Stomach smooth muscle (tissue), 2 donors: ENCODE data around the gene VPS54.
A peak's percentile ranks its signal among the peaks of the same experiment; 100 is the strongest.

Source experiments
- H3K27ac ChIP-seq: one replicate; pipeline ENCODE4 v1.7.0; 2013; ENCODE audit warnings: mild to moderate bottlenecking, low read length, inconsistent platforms
- H3K27me3 ChIP-seq, 2 donors: one replicate each; pipeline ENCODE4 v1.7.0; 2013; ENCODE audit warnings: low read length in 2 of 2; ENCODE audit not compliant: insufficient read depth in 2 of 2, control insufficient read depth in 1 of 2
- H3K36me3 ChIP-seq, 2 donors: one replicate each; pipeline ENCODE4 v1.7.0; 2013; ENCODE audit warnings: low read length in 2 of 2; ENCODE audit not compliant: control insufficient read depth in 2 of 2, insufficient read depth in 2 of 2
- H3K4me1 ChIP-seq: one replicate; pipeline ENCODE4 v1.7.0; 2013; ENCODE audit warnings: low read length; ENCODE audit not compliant: control insufficient read depth, insufficient read depth
- H3K4me3 ChIP-seq, 2 donors: one replicate each; pipeline ENCODE4 v1.7.0; 2013; ENCODE audit warnings: low read length in 2 of 2
- H3K9ac ChIP-seq, 2 donors: one replicate each; pipeline ENCODE4 v1.7.0; 2013; ENCODE audit warnings: low read length in 2 of 2, mild to moderate bottlenecking in 1 of 2
- H3K9me3 ChIP-seq, 2 donors: one replicate each; pipeline ENCODE4 v1.7.0; 2013; ENCODE audit warnings: low read length in 2 of 2; ENCODE audit not compliant: control insufficient read depth in 2 of 2
- donor health status: healthy.
- donor health status: Pancreatic carcinoma.

The VPS54 gene

GRCh38 chr2:64019083-64019974 is at the start of gene VPS54:
Gene VPS54, minus strand, starts transcription at chr2:64019428. Its CDS starts 35,429 bp downstream, at chr2:63983999.
- Histone ChIP-seq H3K27ac (peak within 1 kb of the TSS; percentile 89), H3K36me3 (no peaks in the 10 kb centered on the region), H3K27me3 (no peaks in the 10 kb centered on the region), H3K9me3 (no peaks in the 10 kb centered on the region), H3K9ac (peak within 1 kb of the TSS; percentile 86 to 90), H3K4me3 (peak within 1 kb of the TSS; percentile 75 to 86), H3K4me1 (peaks cover 7% of the 10 kb centered on the region)

- H3K4me3 ChIP-seq = no peak overlapping the region
- no peaks in the 10 kb centered on the region for H3K36me3 ChIP-seq
- H3K27me3 ChIP-seq = no peaks in the 10 kb centered on the region
- H3K9me3 ChIP-seq = no peaks in the 10 kb centered on the region
- H3K27ac ChIP-seq = no peak overlapping the region
- no peak overlapping the region for H3K9ac ChIP-seq
- H3K4me1 ChIP-seq = no peaks in the 10 kb centered on the region
Measured at GRCh38 chr2:64067326-64067725, 48.1 kb upstream of the VPS54 start.

GRCh38 chr2:64065516-64065915 is 46.3 kb upstream of the VPS54 start:
- no peaks in the 10 kb centered on the region for H3K4me1 ChIP-seq
- no peaks in the 10 kb centered on the region for H3K27me3 ChIP-seq
- no peak overlapping the region for H3K27ac ChIP-seq
- no peak overlapping the region for H3K9ac ChIP-seq
- no peaks in the 10 kb centered on the region for H3K36me3 ChIP-seq
- no peak overlapping the region for H3K4me3 ChIP-seq
- H3K9me3 ChIP-seq = no peaks in the 10 kb centered on the region

- Histone ChIP-seq H3K27ac (no peak overlapping the region), H3K27me3 (no peaks in the 10 kb centered on the region), H3K4me3 (no peak overlapping the region), H3K9me3 (no peaks in the 10 kb centered on the region), H3K36me3 (no peaks in the 10 kb centered on the region), H3K4me1 (no peaks in the 10 kb centered on the region), H3K9ac (no peak overlapping the region)
Measured at GRCh38 chr2:64063924-64064331, 44.7 kb upstream of the VPS54 start.

GRCh38 chr2:64063454-64063853 is 44.2 kb upstream of the VPS54 start:
- Histone ChIP-seq H3K27me3 (no peaks in the 10 kb centered on the region), H3K27ac (no peak overlapping the region), H3K4me3 (no peak overlapping the region), H3K36me3 (no peaks in the 10 kb centered on the region), H3K4me1 (no peaks in the 10 kb centered on the region), H3K9ac (no peak overlapping the region), H3K9me3 (no peaks in the 10 kb centered on the region)

DNA sequence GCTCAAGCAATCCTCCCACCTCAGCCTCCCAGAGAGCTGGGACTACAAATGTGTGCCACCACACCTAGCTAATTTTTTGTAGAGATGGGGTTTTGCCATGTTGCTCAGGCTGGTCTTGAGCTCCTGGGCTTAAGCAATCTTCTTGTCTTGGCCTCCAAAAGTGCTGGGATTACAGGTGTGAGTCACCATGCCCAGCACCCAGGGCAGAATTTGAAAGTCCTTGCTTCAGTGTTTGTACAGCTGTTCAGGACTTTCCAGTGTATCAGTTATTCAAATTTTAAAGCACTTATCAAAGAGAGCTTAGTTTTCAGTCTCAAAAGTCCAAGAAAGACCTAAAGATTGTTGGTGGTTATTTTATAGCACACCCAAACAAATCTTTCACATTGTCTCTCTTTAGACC is 43.6 kb upstream of the VPS54 start:
- Histone ChIP-seq H3K4me3 (no peak overlapping the region), H3K36me3 (no peaks in the 10 kb centered on the region), H3K9me3 (no peaks in the 10 kb centered on the region), H3K4me1 (no peaks in the 10 kb centered on the region), H3K27ac (no peak overlapping the region), H3K27me3 (no peaks in the 10 kb centered on the region), H3K9ac (no peak overlapping the region)

GRCh38 chr2:64059270-64059669 is 40.0 kb upstream of the VPS54 start:
- Histone ChIP-seq H3K27me3 (no peaks in the 10 kb centered on the region), H3K27ac (no peak overlapping the region), H3K4me1 (no peaks in the 10 kb centered on the region), H3K36me3 (no peaks in the 10 kb centered on the region), H3K9ac (no peak overlapping the region), H3K9me3 (no peaks in the 10 kb centered on the region), H3K4me3 (no peak overlapping the region)

DNA sequence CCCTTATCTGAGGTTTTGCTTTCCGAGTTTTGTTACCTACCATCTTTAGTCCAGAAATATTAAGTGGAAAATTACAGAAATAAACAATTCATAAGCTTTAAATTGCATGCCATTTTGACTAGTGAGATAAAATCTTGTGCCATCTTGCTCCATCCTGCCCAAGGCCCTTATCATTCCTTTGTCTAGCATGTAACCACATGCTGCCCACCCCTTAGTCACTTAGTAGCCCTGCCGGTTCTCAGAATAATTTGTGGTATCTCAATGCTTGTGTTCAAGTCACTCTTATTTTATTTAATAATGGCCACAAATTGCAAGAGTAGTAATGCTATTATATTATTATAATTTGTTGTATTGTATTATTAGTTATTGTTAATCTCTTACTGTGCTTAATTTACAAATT is 36.8 kb upstream of the VPS54 start:
- no peaks in the 10 kb centered on the region for H3K4me1 ChIP-seq
- no peaks in the 10 kb centered on the region for H3K9me3 ChIP-seq
- H3K4me3 ChIP-seq = no peak overlapping the region
- no peaks in the 10 kb centered on the region for H3K36me3 ChIP-seq
- no peaks in the 10 kb centered on the region for H3K27me3 ChIP-seq
- no peak overlapping the region for H3K9ac ChIP-seq
- no peak overlapping the region for H3K27ac ChIP-seq

DNA sequence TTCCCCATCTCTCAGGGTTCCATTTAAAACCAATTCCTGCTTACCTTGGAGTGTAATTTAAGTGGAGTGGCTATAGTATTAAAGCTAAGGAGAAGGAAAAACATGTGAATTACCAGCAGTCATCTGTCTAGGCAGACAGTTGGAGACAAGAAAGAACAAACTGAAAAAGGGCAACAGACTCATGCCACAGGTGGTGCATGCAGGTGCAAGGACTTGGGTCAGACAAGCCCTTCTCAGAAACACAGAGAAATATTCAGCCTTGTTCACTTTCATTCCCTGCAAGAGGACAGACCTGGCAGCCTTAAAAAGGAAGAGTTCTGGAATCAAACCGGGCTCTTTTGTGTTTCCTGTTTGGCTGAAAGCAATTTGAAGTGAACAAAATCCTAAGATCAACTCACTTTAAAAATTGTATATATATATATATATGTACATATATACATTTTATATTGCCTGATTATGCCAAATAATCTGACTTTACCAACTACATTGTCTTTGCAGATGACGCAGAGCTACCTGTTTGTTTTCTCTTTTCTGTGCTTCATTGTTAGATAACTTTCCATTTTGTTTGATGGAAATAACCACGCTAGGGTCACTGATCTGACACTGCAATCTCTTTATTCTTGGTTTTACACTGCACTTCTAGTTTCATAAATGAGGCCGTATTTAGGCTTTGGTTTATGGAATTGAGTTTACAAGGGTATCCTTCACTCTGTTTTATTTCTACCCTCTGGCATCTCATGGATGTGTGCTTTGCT is 35.1 kb upstream of the VPS54 start:
- Histone ChIP-seq H3K36me3 (no peaks in the 10 kb centered on the region), H3K9ac (no peak overlapping the region), H3K27me3 (no peaks in the 10 kb centered on the region), H3K9me3 (no peaks in the 10 kb centered on the region), H3K27ac (no peak overlapping the region), H3K4me1 (peaks cover 3% of the 10 kb centered on the region), H3K4me3 (no peak overlapping the region)

- H3K9ac ChIP-seq = no peak overlapping the region
- H3K27ac ChIP-seq = no peak overlapping the region
- no peaks in the 10 kb centered on the region for H3K27me3 ChIP-seq
- no peaks in the 10 kb centered on the region for H3K9me3 ChIP-seq
- no peak overlapping the region for H3K4me3 ChIP-seq
- no peaks in the 10 kb centered on the region for H3K36me3 ChIP-seq
- peaks cover 3% of the 10 kb centered on the region for H3K4me1 ChIP-seq
Measured at GRCh38 chr2:64052463-64053241, 33.4 kb upstream of the VPS54 start.
